Measurements from ENCODE around the gene CERK.

DNA sequence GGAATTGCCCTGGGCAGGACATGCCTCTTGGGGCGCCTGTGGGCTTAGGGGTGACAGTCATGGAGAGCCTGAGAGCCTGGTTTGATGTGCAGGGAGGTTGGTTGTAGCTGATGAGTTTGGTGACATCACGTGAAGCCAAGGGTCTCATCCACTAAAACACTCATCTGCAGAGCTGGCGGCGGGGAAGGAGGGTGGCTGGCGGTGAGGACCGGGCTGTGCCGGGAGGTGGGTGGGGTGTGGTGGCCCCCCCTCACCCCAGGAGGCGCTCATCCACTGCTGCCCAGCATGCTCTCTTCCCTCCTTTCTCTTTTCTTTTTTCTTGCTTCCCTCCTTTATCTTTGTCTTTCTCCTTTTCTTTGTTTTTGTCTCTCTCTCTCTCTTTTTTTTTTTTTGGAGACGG, 68.9 kb downstream of the CERK start:
- no peak for TF ChIP-seq RAD21 (CRISPR knock-in tag; conservative IDR thresholded peaks at IDR 0.05 in 1 of 2, IDR thresholded peaks at IDR 0.05 in 1 of 2)
- TF ChIP-seq, protein P1, sequence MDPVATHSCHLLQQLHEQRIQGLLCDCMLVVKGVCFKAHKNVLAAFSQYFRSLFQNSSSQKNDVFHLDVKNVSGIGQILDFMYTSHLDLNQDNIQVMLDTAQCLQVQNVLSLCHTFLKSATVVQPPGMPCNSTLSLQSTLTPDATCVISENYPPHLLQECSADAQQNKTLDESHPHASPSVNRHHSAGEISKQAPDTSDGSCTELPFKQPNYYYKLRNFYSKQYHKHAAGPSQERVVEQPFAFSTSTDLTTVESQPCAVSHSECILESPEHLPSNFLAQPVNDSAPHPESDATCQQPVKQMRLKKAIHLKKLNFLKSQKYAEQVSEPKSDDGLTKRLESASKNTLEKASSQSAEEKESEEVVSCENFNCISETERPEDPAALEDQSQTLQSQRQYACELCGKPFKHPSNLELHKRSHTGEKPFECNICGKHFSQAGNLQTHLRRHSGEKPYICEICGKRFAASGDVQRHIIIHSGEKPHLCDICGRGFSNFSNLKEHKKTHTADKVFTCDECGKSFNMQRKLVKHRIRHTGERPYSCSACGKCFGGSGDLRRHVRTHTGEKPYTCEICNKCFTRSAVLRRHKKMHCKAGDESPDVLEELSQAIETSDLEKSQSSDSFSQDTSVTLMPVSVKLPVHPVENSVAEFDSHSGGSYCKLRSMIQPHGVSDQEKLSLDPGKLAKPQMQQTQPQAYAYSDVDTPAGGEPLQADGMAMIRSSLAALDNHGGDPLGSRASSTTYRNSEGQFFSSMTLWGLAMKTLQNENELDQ (CRISPR knock-in tag; IDR thresholded peaks at IDR 0.05; ENCODE audit: borderline replicate concordance) = no peak
